ENCODE measurements around the gene SLC7A6OS.

The SLC7A6OS gene

GRCh38 chr16:68343137-68343536 lies 32.4 kb upstream of the SLC7A6OS start:
- no peak for DNase-seq

- no peak for DNase-seq
Measured at GRCh38 chr16:68342620-68343019, 31.9 kb upstream of the SLC7A6OS start.

GRCh38 chr16:68339214-68339613 lies 28.5 kb upstream of the SLC7A6OS start:
- no peak for DNase-seq

- DNase-seq, result no peak
Measured at GRCh38 chr16:68338326-68339119, 27.8 kb upstream of the SLC7A6OS start.

- no peak for DNase-seq
Measured at GRCh38 chr16:68335175-68335574, 24.4 kb upstream of the SLC7A6OS start.

- no peak for DNase-seq
Measured at GRCh38 chr16:68332411-68333121, 21.8 kb upstream of the SLC7A6OS start.

GRCh38 chr16:68331879-68332410 lies 21.2 kb upstream of the SLC7A6OS start:
- DNase-seq, result no peak

- no peak for DNase-seq
Measured at GRCh38 chr16:68328860-68329390, 18.2 kb upstream of the SLC7A6OS start.

GRCh38 chr16:68328151-68328859 lies 17.6 kb upstream of the SLC7A6OS start:
- DNase-seq, result peak; percentile 75

GRCh38 chr16:68324780-68325357 lies 14.1 kb upstream of the SLC7A6OS start:
- DNase-seq, result no peak

- DNase-seq, result no peak
Measured at GRCh38 chr16:68324336-68324735, 13.6 kb upstream of the SLC7A6OS start.

GRCh38 chr16:68319185-68319908 lies 8.6 kb upstream of the SLC7A6OS start:
- no peak for DNase-seq

GRCh38 chr16:68313116-68313515 lies 2.4 kb upstream of the SLC7A6OS start:
- DNase-seq, result no peak

GRCh38 chr16:68310437-68310773 lies 341 bp downstream of the SLC7A6OS start:
- DNase-seq, result no peak

GRCh38 chr16:68309799-68310198 lies 947 bp downstream of the SLC7A6OS start:
- DNase-seq, result no peak

GRCh38 chr16:68306633-68307032 lies 4.1 kb downstream of the SLC7A6OS start:
- DNase-seq, result no peak

GRCh38 chr16:68300734-68301459 lies 9.8 kb downstream of the SLC7A6OS start:
- no peak for DNase-seq

GRCh38 chr16:68299571-68300453 lies 10.9 kb downstream of the SLC7A6OS start:
- DNase-seq, result no peak

GRCh38 chr16:68298907-68299561 lies 11.7 kb downstream of the SLC7A6OS start:
- no peak for DNase-seq

GRCh38 chr16:68298312-68298711 lies 12.4 kb downstream of the SLC7A6OS start:
- DNase-seq, result no peak
